ENCODE results near the gene KCNIP1.

Gene KCNIP1

GRCh38 chr5:170503990-170504596 lies at the start of gene KCNIP1:
KCNIP1 (plus strand) TSS chr5:170504020.
- ChIA-PET POLR2A (no interaction called here), CTCF (no interaction called here)
- no peak for TF ChIP-seq CTCF (IDR thresholded peaks at IDR 0.05; ENCODE audit: control extremely low read depth, extremely low read depth, low read depth, missing control alignments)
- no peak for DNase-seq (ENCODE audit: extremely low spot score)

- DNase-seq (ENCODE audit: extremely low spot score), result no peak
- CTCF ChIA-PET, result no interaction called here
- POLR2A ChIA-PET, result no interaction called here
- no peak for TF ChIP-seq CTCF (IDR thresholded peaks at IDR 0.05; ENCODE audit: control extremely low read depth, extremely low read depth, low read depth, missing control alignments)
These were observed 40.4 kb upstream of the KCNIP1 start for GRCh38 chr5:170463426-170463825.

- DNase-seq (ENCODE audit: extremely low spot score), result no peak
- CTCF ChIA-PET, result no interaction called here
- no peak for TF ChIP-seq CTCF (IDR thresholded peaks at IDR 0.05; ENCODE audit: control extremely low read depth, extremely low read depth, low read depth, missing control alignments)
- POLR2A ChIA-PET, result no interaction called here
These were observed 39.3 kb upstream of the KCNIP1 start for GRCh38 chr5:170464280-170465127.

- POLR2A ChIA-PET, result no interaction called here
- no peak for TF ChIP-seq CTCF (IDR thresholded peaks at IDR 0.05; ENCODE audit: control extremely low read depth, extremely low read depth, low read depth, missing control alignments)
These were observed 37.3 kb upstream of the KCNIP1 start for GRCh38 chr5:170466553-170466952.

GRCh38 chr5:170466988-170467707 lies 36.7 kb upstream of the KCNIP1 start:
- POLR2A ChIA-PET, result no interaction called here
- DNase-seq (ENCODE audit: extremely low spot score), result no peak
- TF ChIP-seq CTCF (IDR thresholded peaks at IDR 0.05; ENCODE audit: control extremely low read depth, extremely low read depth, low read depth, missing control alignments), result no peak
- CTCF ChIA-PET, result interaction anchor here (1.5 kb wide), 1 partner anchor 13 kb away, joined by 3 read pairs; no protein-coding TSS in a partner anchor

More at GRCh38 chr5:170466553-170466952, 37.3 kb upstream of the KCNIP1 start:
- DNase-seq (ENCODE audit: extremely low spot score), result no peak
- CTCF ChIA-PET, result no interaction called here

- no peak for TF ChIP-seq CTCF (IDR thresholded peaks at IDR 0.05; ENCODE audit: control extremely low read depth, extremely low read depth, low read depth, missing control alignments)
- POLR2A ChIA-PET, result no interaction called here
- DNase-seq (ENCODE audit: extremely low spot score), result no peak
- CTCF ChIA-PET, result interaction anchor here (0.7 to 1.5 kb wide), 2 partner anchors 11 to 15 kb away, joined by 3 read pairs; no protein-coding TSS in a partner anchor
These were observed 35.1 kb upstream of the KCNIP1 start for GRCh38 chr5:170468633-170469285.

Measured in GM10248 (cell line).